CD14-positive monocyte (primary cell): ENCODE data around the gene CST9. TPM values are rescaled to one million over a fixed set of nuclear protein-coding genes. Genes with fewer than 3 reads are reported as not detected.

Experiments
- DNase-seq, 3 donors: peaks; one replicate each; pipeline ENCODE4 v3.0.0-alpha.2; 2011 to 2022
- H2AFZ ChIP-seq: 2 replicates; pipeline ENCODE4 v1.6.0; 2012; ENCODE audit warnings: mild to moderate bottlenecking, low read depth, low read length, inconsistent platforms; ENCODE audit not compliant: insufficient read depth, poor library complexity, severe bottlenecking
- H3K27ac ChIP-seq, 2 donors: 1 replicate in 1 of 2; 2 replicates in 1 of 2; pipeline ENCODE4 v1.5.1; 2012 to 2013; ENCODE audit warnings: low read length in 2 of 2, control low read depth in 1 of 2, inconsistent platforms in 1 of 2, low read depth in 1 of 2, mild to moderate bottlenecking in 1 of 2
- H3K27me3 ChIP-seq, 2 donors: one replicate each; pipeline versions ENCODE4 v1.6.0 to v1.6.1; 2011 to 2013; ENCODE audit warnings: low read length in 2 of 2; ENCODE audit not compliant: control insufficient read depth in 2 of 2, insufficient read depth in 2 of 2
- H3K36me3 ChIP-seq, 2 donors: replicated peaks in 1 of 2; 1 replicate in 1 of 2; 2 replicates in 1 of 2; pipeline versions ENCODE4 v1.5.1 to v1.6.1; 2012 to 2013; ENCODE audit warnings: low read length in 2 of 2, control low read depth in 1 of 2, inconsistent platforms in 1 of 2, mild to moderate bottlenecking in 1 of 2; ENCODE audit not compliant: insufficient read depth in 2 of 2, control insufficient read depth in 1 of 2
- H3K4me1 ChIP-seq, 2 donors: 1 replicate in 1 of 2; 2 replicates in 1 of 2; pipeline versions ENCODE4 v1.5.1 to v1.6.1; 2012 to 2013; ENCODE audit warnings: low read length in 2 of 2, control low read depth in 1 of 2, inconsistent platforms in 1 of 2, mild to moderate bottlenecking in 1 of 2, moderate library complexity in 1 of 2; ENCODE audit not compliant: insufficient read depth in 2 of 2, control insufficient read depth in 1 of 2
- H3K4me2 ChIP-seq: replicated peaks from 2 replicates; pipeline ENCODE3; 2012; ENCODE audit warnings: low read length, moderate library complexity, mild to moderate bottlenecking; ENCODE audit not compliant: poor library complexity, severe bottlenecking; ENCODE audit errors: extremely low read depth
- H3K4me3 ChIP-seq, 3 experiments: fragments of 200-600 bp in 1 of 3; sonication (generic) in 1 of 3; replicated peaks in 1 of 3; 1 replicate in 2 of 3; 2 replicates in 1 of 3; pipeline ENCODE4 v1.5.1; 2011 to 2013; ENCODE audit warnings: low read length in 3 of 3, mild to moderate bottlenecking in 3 of 3, control low read depth in 2 of 3, low read depth in 2 of 3, inconsistent platforms in 1 of 3, moderate library complexity in 1 of 3
- H3K79me2 ChIP-seq: 2 replicates; pipeline ENCODE4 v1.6.0; 2012; ENCODE audit warnings: mild to moderate bottlenecking, control low read depth, inconsistent platforms, low read length, moderate library complexity; ENCODE audit not compliant: insufficient read depth
- H3K9ac ChIP-seq: 2 replicates; pipeline ENCODE4 v1.6.0; 2017; ENCODE audit warnings: low read length, mild to moderate bottlenecking; ENCODE audit not compliant: insufficient read depth, poor library complexity, severe bottlenecking
- H3K9me3 ChIP-seq, 2 donors: replicated peaks in 1 of 2; 1 replicate in 1 of 2; 2 replicates in 1 of 2; pipeline versions ENCODE4 v1.5.1 to v1.6.1; 2012 to 2013; ENCODE audit warnings: low read length in 2 of 2, control low read depth in 1 of 2; ENCODE audit not compliant: control insufficient read depth in 1 of 2, insufficient read depth in 1 of 2
- H4K20me1 ChIP-seq: 2 replicates; pipeline ENCODE4 v1.6.0; 2012; ENCODE audit warnings: mild to moderate bottlenecking, low read length, control low read depth, moderate library complexity; ENCODE audit not compliant: insufficient read depth
- H3K27ac Mint-ChIP-seq, 7 donors: one replicate each; pipeline ENCODE4 v1.8.0; 2020; ENCODE audit warnings: mild to moderate bottlenecking in 7 of 7, mixed read lengths in 7 of 7, moderate library complexity in 6 of 7, inconsistent platforms in 2 of 7
- H3K27me3 Mint-ChIP-seq, 3 donors: one replicate each; pipeline ENCODE4 v1.8.0; 2021 to 2022; ENCODE audit warnings: low read depth in 3 of 3, mild to moderate bottlenecking in 3 of 3, mixed read lengths in 3 of 3, moderate library complexity in 3 of 3, inconsistent platforms in 1 of 3
- H3K36me3 Mint-ChIP-seq, 2 donors: one replicate each; pipeline ENCODE4 v1.8.0; 2020; ENCODE audit warnings: mixed read lengths in 2 of 2, inconsistent platforms in 1 of 2, mild to moderate bottlenecking in 1 of 2
- H3K4me1 Mint-ChIP-seq: one replicate; pipeline ENCODE4 v1.8.0; 2020; ENCODE audit warnings: mild to moderate bottlenecking, mixed read lengths
- H3K4me3 Mint-ChIP-seq, 2 donors: one replicate each; pipeline ENCODE4 v1.8.0; 2020; ENCODE audit warnings: mild to moderate bottlenecking in 2 of 2, mixed read lengths in 2 of 2, moderate library complexity in 1 of 2
- H3K9me3 Mint-ChIP-seq, 7 donors: one replicate each; pipeline ENCODE4 v1.8.0; 2020 to 2022; ENCODE audit warnings: mixed read lengths in 7 of 7, mild to moderate bottlenecking in 6 of 7, moderate library complexity in 6 of 7, inconsistent platforms in 2 of 7
- CTCF ChIP-seq: fragments of 200-600 bp; IDR thresholded peaks from one replicate; pipeline ENCODE4 v1.8.0; 2022; ENCODE audit warnings: antibody characterized with exemption, mild to moderate bottlenecking
- WGBS: methylation state at CpG from one replicate; pipeline ENCODE4 v1.1.5; 2013; ENCODE audit warnings: missing lambda C conversion rate; ENCODE audit not compliant: insufficient coverage; 5-methylcytosine and 5-hydroxymethylcytosine counted together
- intact Hi-C, 2 donors: fragments of 100-400 bp; cut with micrococcal nuclease; formaldehyde crosslinking; loops; one replicate each; pipeline versions ENCODE4 v1.15.0 to v1.15.1; 2023
- polyA minus RNA-seq: library from RNA; depleted of rRNA, polyadenylated mRNA; stranded (reverse); fragments of >200 nt; gene quantifications from 2 replicates; pipeline ENCODE4 v1.2.3, GENCODE V29; 2012
- polyA plus RNA-seq, 3 donors: library from polyadenylated mRNA; depleted of rRNA in 1 of 3; unstranded in 2 of 3; stranded (reverse) in 1 of 3; fragments of 300-500 nt in 2 of 3; fragments of >200 nt in 1 of 3; fragmentation: Illumina TruSeq in 2 of 3; gene quantifications; 1 replicate in 2 of 3; 2 replicates in 1 of 3; pipeline ENCODE4 v1.2.3, GENCODE V29; 2012 to 2021
- total RNA-seq, 12 experiments: library from RNA in 1 of 12; stranded (reverse) in 1 of 12; fragments of 120-200 nt in 1 of 12; gene quantifications; one replicate each; pipeline ENCODE4 v1.2.4 and lab custom pipeline; 2013 to 2026; ENCODE audit warnings: mixed read lengths in 6 of 12, inconsistent platforms in 1 of 12

CST9 gene
- not detected for total RNA-seq (2013)
- polyA plus RNA-seq: under 1 TPM in 1 of 3 donors, not detected in 2; 0.13 TPM
- polyA minus RNA-seq: not detected in 2 replicates
- total RNA-seq (lab: John Stamatoyannopoulos, UW): 0 to 0.75 (median 0.03) reads per million in 11 experiments

- Histone ChIP-seq H2AFZ (peak within 1 kb of the TSS; percentile 47), H3K79me2 (no peaks in the 10 kb centered on the region), H3K9ac (no peak within 1 kb of the TSS), H3K4me1 (peaks cover 26 to 27% of the 10 kb centered on the region in 2 donors), H3K9me3 (no peaks in the 10 kb centered on the region), H3K4me3 (no peak within 1 kb of the TSS), H3K36me3 (no peaks in the 10 kb centered on the region), H3K27ac (no peak within 1 kb of the TSS), H3K27me3 (no peaks in the 10 kb centered on the region), H4K20me1 (no peaks in the 10 kb centered on the region), H3K4me2 (peak within 1 kb of the TSS; percentile 0)
- Mint-ChIP-seq H3K4me3 (peak within 1 kb of the TSS in 1 of 2 donors; percentile 58), H3K27ac (peak within 1 kb of the TSS in 3 of 7 donors; percentile 27 to 75 (median 35)), H3K9me3 (peaks cover 0 to 1% (median 0%) of the 10 kb centered on the region in 7 donors), H3K4me1 (peaks cover 29% of the 10 kb centered on the region), H3K36me3 (no peaks in the 10 kb centered on the region), H3K27me3 (peaks cover 6 to 15% (median 10%) of the 10 kb centered on the region in 3 donors)
- intact Hi-C loops: loop anchor here (1.0 to 2.0 kb wide), 2 partner anchors 163 to 165 kb away; no protein-coding TSS in a partner anchor
- no peak for DNase-seq
- 63% methylated on average over 5 of the region's 16 CpGs for whole genome bisulfite sequencing
- no peak for TF ChIP-seq CTCF
Observed at GRCh38 chr20:23605867-23606651, at the start of gene CST9. Gene CST9 (minus strand): TSS chr20:23605917. CDS start chr20:23605864, 53 bp downstream.

- Mint-ChIP-seq H3K27ac (peak overlapping the region; percentile 92 to 96 (median 93)), H3K4me1 (peaks cover 60% of the 10 kb centered on the region), H3K27me3 (peaks cover 0 to 2% (median 0%) of the 10 kb centered on the region in 3 donors), H3K4me3 (peak overlapping the region in 1 of 2 donors; percentile 85), H3K36me3 (peaks cover 0 to 4% of the 10 kb centered on the region in 2 donors), H3K9me3 (no peaks in the 10 kb centered on the region)
- H3K9me3 ChIP-seq: no peaks in the 10 kb centered on the region
- no peaks in the 10 kb centered on the region for H3K27me3 ChIP-seq
- H3K27ac ChIP-seq: peak overlapping the region in 1 of 2 donors; percentile 90
- peak in 2 of 3 donors; percentile 42 to 50 for DNase-seq
- H3K9ac ChIP-seq: peak overlapping the region; percentile 42
- H2AFZ ChIP-seq: no peak overlapping the region
- WGBS: 0% methylated on average over 2 of the region's 4 CpGs
- peak overlapping the region; percentile 73 for H3K4me2 ChIP-seq
- H4K20me1 ChIP-seq: no peaks in the 10 kb centered on the region
- H3K36me3 ChIP-seq: no peaks in the 10 kb centered on the region
- intact Hi-C loops: no loop called here
- no peak for TF ChIP-seq CTCF
- H3K4me1 ChIP-seq: peaks cover 61 to 62% of the 10 kb centered on the region in 2 donors
- H3K4me3 ChIP-seq: peak overlapping the region in 1 of 3 experiments; percentile 64
- H3K79me2 ChIP-seq: no peaks in the 10 kb centered on the region
Observed at GRCh38 chr20:23654717-23655116, 49.0 kb upstream of the CST9 start.
